Smooth muscle cell (in vitro differentiated cells): ENCODE data around the gene YWHAE. TPM values are rescaled to one million over a fixed set of nuclear protein-coding genes. Genes with fewer than 3 reads are reported as not detected.

ENCODE experiments used
- DNase-seq: peaks from one replicate; lab custom pipeline; 2025; ENCODE audit not compliant: unreplicated experiment; lab: John Stamatoyannopoulos, UW
- H2AFZ ChIP-seq: fragments of 200-600 bp; sonication (generic); 2 replicates; pipeline ENCODE4 v1.6.0; 2016; ENCODE audit warnings: antibody characterized with exemption, low read depth, mild to moderate bottlenecking
- H3F3A ChIP-seq: fragments of 200-600 bp; sonication (generic); 2 replicates; pipeline ENCODE4 v1.6.0; 2017; ENCODE audit warnings: antibody characterized with exemption, low read depth
- H3K27ac ChIP-seq: fragments of 200-600 bp; sonication (generic); 2 replicates; pipeline ENCODE4 v1.5.1; 2016; ENCODE audit warnings: low read depth, mild to moderate bottlenecking
- H3K27me3 ChIP-seq: fragments of 200-600 bp; sonication (generic); 2 replicates; pipeline ENCODE4 v1.6.1; 2016; ENCODE audit warnings: low read depth, mild to moderate bottlenecking
- H3K36me3 ChIP-seq: fragments of 200-600 bp; sonication (generic); 2 replicates; pipeline ENCODE4 v1.5.1; 2016; ENCODE audit warnings: low read depth
- H3K4me1 ChIP-seq: fragments of 200-600 bp; sonication (generic); 2 replicates; pipeline ENCODE4 v1.5.1; 2016; ENCODE audit warnings: low read depth
- H3K4me2 ChIP-seq: fragments of 200-600 bp; sonication (generic); 2 replicates; pipeline ENCODE4 v1.6.0; 2016; ENCODE audit warnings: mild to moderate bottlenecking
- H3K4me3 ChIP-seq: fragments of 200-600 bp; sonication (generic); 2 replicates; pipeline ENCODE4 v1.5.1; 2016; ENCODE audit warnings: mild to moderate bottlenecking
- H3K79me2 ChIP-seq: fragments of 200-600 bp; sonication (generic); 2 replicates; pipeline ENCODE4 v1.6.0; 2016; ENCODE audit warnings: low read depth, mild to moderate bottlenecking
- H3K9ac ChIP-seq: fragments of 200-600 bp; sonication (generic); 2 replicates; pipeline ENCODE4 v1.6.0; 2016; ENCODE audit warnings: low read depth
- H3K9me3 ChIP-seq: fragments of 200-600 bp; sonication (generic); replicated peaks from 2 replicates; pipeline ENCODE4 v1.5.1; 2016; ENCODE audit warnings: low read depth
- H4K20me1 ChIP-seq: fragments of 200-600 bp; sonication (generic); 2 replicates; pipeline ENCODE4 v1.6.0; 2016; ENCODE audit warnings: low read depth
- CTCF ChIP-seq: fragments of 200-600 bp; sonication (generic); IDR thresholded peaks from 2 replicates; pipeline ENCODE4 v1.5.1; 2017; ENCODE audit warnings: borderline replicate concordance, mild to moderate bottlenecking, antibody characterized with exemption; ENCODE audit not compliant: insufficient read depth, poor library complexity, severe bottlenecking
- WGBS: methylation state at CpG from one replicate; pipeline ENCODE4 v1.1.7; 2016; ENCODE audit warnings: low lambda C conversion rate; 5-methylcytosine and 5-hydroxymethylcytosine counted together
- polyA plus RNA-seq: library from polyadenylated mRNA; unstranded; fragments of >200 nt; fragmentation: Nextera tagmentation; extraction: Ambion mirVana; gene quantifications from 2 replicates; pipeline ENCODE4 v1.2.1, GENCODE V29; 2016
- total RNA-seq: library from RNA; depleted of rRNA; stranded (reverse); fragments of >200 nt; gene quantifications from 2 replicates; pipeline ENCODE4 v1.2.3, GENCODE V29; 2014

The YWHAE gene
- total and polyA plus RNA-seq, 2 experiments from 2014 or later = 383 to 662 TPM

GRCh38 chr17:1323336-1323735 is 76.7 kb downstream of the YWHAE start:
- Histone ChIP-seq H3F3A (no peaks in the 10 kb centered on the region), H3K9me3 (no peaks in the 10 kb centered on the region), H3K27me3 (no peaks in the 10 kb centered on the region), H3K36me3 (no peaks in the 10 kb centered on the region), H4K20me1 (no peaks in the 10 kb centered on the region), H3K79me2 (no peaks in the 10 kb centered on the region), H3K9ac (no peak overlapping the region), H3K4me1 (no peaks in the 10 kb centered on the region), H3K4me3 (no peak overlapping the region), H2AFZ (no peak overlapping the region), H3K4me2 (no peak overlapping the region), H3K27ac (no peak overlapping the region)
- no peak for DNase-seq
- no peak for TF ChIP-seq CTCF
- WGBS = 88% methylated on average over 19 of the region's 19 CpGs

DNA sequence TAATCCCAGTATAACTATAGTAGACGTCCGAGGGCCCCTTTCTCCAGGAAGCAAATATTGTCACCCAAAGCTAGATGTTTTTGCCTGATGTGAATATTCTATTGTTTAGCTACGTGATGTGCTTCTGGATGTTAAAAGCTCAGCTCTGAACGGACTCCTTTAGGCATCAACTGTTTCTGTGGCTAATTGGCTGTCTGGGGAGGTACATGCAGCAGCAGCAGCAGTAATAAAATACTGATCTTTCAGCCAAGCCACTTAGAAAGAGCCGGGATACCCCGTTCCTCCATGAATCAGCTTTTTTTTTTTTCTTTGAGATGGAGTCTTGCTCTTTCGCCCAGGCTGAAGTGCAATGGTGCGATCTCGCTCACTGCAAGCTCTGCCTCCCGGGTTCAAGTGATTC is 77.5 kb downstream of the YWHAE start:
- H3K27ac ChIP-seq = no peak overlapping the region
- H2AFZ ChIP-seq = no peak overlapping the region
- TF ChIP-seq CTCF = no peak
- no peaks in the 10 kb centered on the region for H3K4me1 ChIP-seq
- H3K4me2 ChIP-seq = no peak overlapping the region
- no peaks in the 10 kb centered on the region for H3F3A ChIP-seq
- no peaks in the 10 kb centered on the region for H4K20me1 ChIP-seq
- H3K9me3 ChIP-seq = no peaks in the 10 kb centered on the region
- no peak overlapping the region for H3K4me3 ChIP-seq
- no peaks in the 10 kb centered on the region for H3K27me3 ChIP-seq
- H3K79me2 ChIP-seq = no peaks in the 10 kb centered on the region
- no peaks in the 10 kb centered on the region for H3K36me3 ChIP-seq
- DNase-seq = no peak
- H3K9ac ChIP-seq = no peak overlapping the region
- 84% methylated on average over 10 of the region's 10 CpGs for WGBS

- H3K9me3 ChIP-seq = no peaks in the 10 kb centered on the region
- no peaks in the 10 kb centered on the region for H3K79me2 ChIP-seq
- H2AFZ ChIP-seq = no peak overlapping the region
- H3K4me1 ChIP-seq = no peaks in the 10 kb centered on the region
- no peaks in the 10 kb centered on the region for H3F3A ChIP-seq
- no peak overlapping the region for H3K9ac ChIP-seq
- no peak overlapping the region for H3K4me2 ChIP-seq
- WGBS = 75% methylated on average over 6 of the region's 6 CpGs
- no peaks in the 10 kb centered on the region for H4K20me1 ChIP-seq
- H3K4me3 ChIP-seq = no peak overlapping the region
- no peak for DNase-seq
- H3K27ac ChIP-seq = no peak overlapping the region
- H3K36me3 ChIP-seq = no peaks in the 10 kb centered on the region
- TF ChIP-seq CTCF = no peak
- no peaks in the 10 kb centered on the region for H3K27me3 ChIP-seq
Observed at GRCh38 chr17:1322014-1322428, 78.0 kb downstream of the YWHAE start.

GRCh38 chr17:1315891-1316403 is 84.1 kb downstream of the YWHAE start:
- Histone ChIP-seq H3K79me2 (no peaks in the 10 kb centered on the region), H3K9me3 (no peaks in the 10 kb centered on the region), H3K9ac (no peak overlapping the region), H3K27ac (no peak overlapping the region), H2AFZ (no peak overlapping the region), H3F3A (no peaks in the 10 kb centered on the region), H3K27me3 (no peaks in the 10 kb centered on the region), H3K36me3 (no peaks in the 10 kb centered on the region), H3K4me2 (no peak overlapping the region), H3K4me1 (no peaks in the 10 kb centered on the region), H4K20me1 (no peaks in the 10 kb centered on the region), H3K4me3 (no peak overlapping the region)
- 84% methylated on average over 10 of the region's 10 CpGs for WGBS
- no peak for DNase-seq
- TF ChIP-seq CTCF = no peak
